GM12865 (cell line): ENCODE measurements around the gene C11orf71.

ENCODE experiments used
- DNase-seq: peaks from one replicate; pipeline ENCODE4 v3.0.0; 2010; ENCODE audit warnings: low read depth
- H3K4me3 ChIP-seq: 2 replicates; pipeline ENCODE4 v1.5.1; 2011; ENCODE audit warnings: mild to moderate bottlenecking, low read depth, low read length, control low read depth
- CTCF ChIP-seq: IDR thresholded peaks from 2 replicates; pipeline ENCODE4 v1.5.1; 2011; ENCODE audit warnings: low read length, control low read depth, low read depth, inconsistent platforms; ENCODE audit not compliant: insufficient read depth; ENCODE audit errors: missing control alignments

The C11orf71 gene

GRCh38 chr11:114392735-114393667, 7.3 kb downstream of the C11orf71 start:
- no peak overlapping the region for H3K4me3 ChIP-seq
- TF ChIP-seq CTCF, result no peak
- no peak for DNase-seq

- no peak overlapping the region for H3K4me3 ChIP-seq
- TF ChIP-seq CTCF, result no peak
- DNase-seq, result no peak
Measured at GRCh38 chr11:114386545-114386944, 13.8 kb downstream of the C11orf71 start.

- H3K4me3 ChIP-seq, result no peak overlapping the region
- no peak for DNase-seq
- TF ChIP-seq CTCF, result no peak
Measured at GRCh38 chr11:114386131-114386530, 14.2 kb downstream of the C11orf71 start.

DNA sequence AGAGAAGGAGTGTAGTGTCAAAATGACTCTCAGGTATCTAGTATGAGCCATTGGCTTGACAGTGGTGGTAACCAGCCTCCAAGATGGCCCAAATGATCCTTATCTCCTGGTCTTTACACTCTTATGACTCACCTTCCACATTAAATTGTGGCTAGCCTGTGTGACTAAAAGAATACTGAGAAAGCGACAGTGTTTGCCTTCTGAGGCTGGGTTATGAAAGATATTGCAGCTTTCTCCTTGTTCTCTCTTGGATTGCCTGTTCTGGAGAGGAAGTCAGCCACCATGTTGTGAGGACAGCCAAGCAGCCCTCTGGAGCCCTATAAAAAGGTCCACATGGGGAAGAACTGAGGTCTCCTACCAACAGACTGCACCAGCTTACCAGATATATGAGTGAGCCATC, 15.8 kb downstream of the C11orf71 start:
- no peak overlapping the region for H3K4me3 ChIP-seq
- no peak for TF ChIP-seq CTCF
- no peak for DNase-seq

- no peak for DNase-seq
- no peak for TF ChIP-seq CTCF
- H3K4me3 ChIP-seq, result no peak overlapping the region
Measured at GRCh38 chr11:114382509-114382908, 17.8 kb downstream of the C11orf71 start.

- no peak for TF ChIP-seq CTCF
- no peak overlapping the region for H3K4me3 ChIP-seq
- DNase-seq, result no peak
Measured at GRCh38 chr11:114379394-114380069, 20.8 kb downstream of the C11orf71 start.
